CD4-positive, alpha-beta T cell treated with Interleukin-15 for 1 hour (primary cell): Measurements from ENCODE around the gene YWHAB.

Experiments used
- DNase-seq: peaks from one replicate; pipeline ENCODE4 v3.0.0-alpha.2; 2020

Gene YWHAB

GRCh38 chr20:44916586-44916985 lies 31.1 kb downstream of the YWHAB start:
- DNase-seq, result no peak

- no peak for DNase-seq
These were observed 31.9 kb downstream of the YWHAB start for GRCh38 chr20:44917399-44917798.

DNA sequence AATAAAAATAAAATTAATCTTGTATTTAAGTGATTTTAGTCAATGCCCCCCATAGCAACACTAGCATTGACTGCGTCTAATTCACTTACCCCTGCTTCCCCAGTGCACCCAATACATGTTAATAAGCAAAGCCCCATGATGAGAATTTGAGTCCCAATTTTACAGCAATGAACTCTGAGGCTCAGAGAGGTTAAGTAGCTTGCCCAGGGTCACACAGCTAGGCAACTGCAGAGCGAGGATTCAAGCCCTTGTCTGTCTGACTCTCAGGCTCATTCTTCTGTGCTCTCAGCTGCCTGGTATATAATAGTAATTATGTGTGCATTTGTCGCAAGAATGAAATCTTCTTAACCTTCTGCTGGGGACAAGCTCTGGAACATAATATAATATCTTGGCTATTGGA lies 32.8 kb downstream of the YWHAB start:
- DNase-seq, result no peak

DNA sequence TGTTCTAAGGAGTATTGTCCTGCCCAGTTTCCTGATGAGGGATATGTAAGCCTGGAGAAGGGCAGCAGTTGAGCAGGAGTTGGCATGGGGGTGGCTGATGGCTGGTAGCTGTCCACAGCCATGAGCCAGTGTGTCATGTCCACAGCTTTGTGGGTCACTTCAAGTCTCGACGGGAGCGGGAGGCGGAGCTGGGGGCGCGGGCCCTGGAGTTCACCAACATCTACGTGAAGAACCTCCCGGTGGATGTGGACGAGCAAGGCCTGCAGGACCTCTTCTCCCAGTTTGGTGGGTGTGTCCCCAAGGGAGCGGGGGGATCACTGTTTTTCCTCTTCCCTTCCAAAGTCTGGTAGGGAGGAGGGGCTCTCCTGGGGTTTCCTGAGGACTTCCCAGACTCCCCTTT lies 33.3 kb downstream of the YWHAB start:
- DNase-seq, result no peak

GRCh38 chr20:44921447-44921846 lies 35.9 kb downstream of the YWHAB start:
- DNase-seq, result no peak

DNA sequence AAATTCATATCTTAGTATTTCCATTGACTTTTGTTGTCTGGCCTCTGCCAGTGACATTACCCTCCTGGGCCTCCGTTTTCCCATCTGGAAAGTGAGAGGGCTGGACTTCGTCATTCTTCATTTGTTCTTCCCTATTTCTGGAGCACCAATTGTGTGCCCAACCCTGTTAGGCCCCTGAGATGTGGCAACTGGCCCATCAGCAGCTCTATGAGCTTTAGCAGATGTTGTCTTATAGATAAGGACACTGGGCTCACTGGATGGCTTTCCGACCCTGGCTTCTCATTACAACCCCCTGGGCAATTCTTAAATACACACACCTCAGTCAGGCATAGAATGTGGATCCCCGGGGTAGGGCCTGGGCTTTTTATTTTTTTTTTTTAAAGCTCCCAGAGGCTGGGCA lies 39.0 kb downstream of the YWHAB start:
- DNase-seq, result no peak

DNA sequence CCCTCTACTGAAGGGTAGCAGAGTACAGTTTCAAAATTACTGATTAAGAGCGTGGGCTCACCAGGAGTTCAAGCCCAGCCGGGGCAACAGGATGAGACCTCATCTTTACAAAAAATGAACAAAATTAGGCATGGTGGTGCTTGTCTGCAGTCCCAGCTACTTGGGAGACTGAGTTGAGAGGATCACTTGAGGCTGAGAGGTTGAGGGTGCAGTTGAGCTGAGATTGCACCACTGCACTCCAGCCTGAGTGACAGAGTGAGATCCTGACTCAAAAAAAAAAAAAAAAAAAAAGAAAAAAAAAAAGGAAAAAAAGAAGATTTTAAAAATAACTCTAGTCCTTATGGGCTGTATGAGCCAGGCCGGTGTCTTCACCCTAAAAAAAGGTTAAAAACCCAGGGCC lies 43.1 kb downstream of the YWHAB start:
- DNase-seq, result no peak

- no peak for DNase-seq
These were observed 45.1 kb downstream of the YWHAB start for GRCh38 chr20:44930517-44931168.

DNA sequence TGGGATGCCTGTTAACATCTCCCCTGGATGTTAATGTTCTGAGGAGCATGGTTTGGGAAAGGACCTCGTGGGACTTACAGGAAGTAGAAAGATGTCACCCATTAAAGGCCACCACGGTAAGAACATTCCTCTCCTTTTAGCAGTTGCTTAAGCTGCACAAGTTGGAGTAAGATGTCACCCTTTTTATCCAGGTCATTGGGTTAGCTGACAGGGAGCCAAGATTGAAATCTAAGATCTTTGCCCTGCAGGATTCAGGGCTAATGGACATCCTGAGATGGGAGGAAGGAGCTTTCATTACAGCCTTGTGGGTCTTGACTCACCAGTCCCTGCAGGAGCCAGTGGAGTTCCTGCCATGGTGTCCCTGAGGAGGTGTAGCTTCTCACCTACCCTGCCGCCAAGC lies 46.4 kb downstream of the YWHAB start:
- DNase-seq, result no peak

DNA sequence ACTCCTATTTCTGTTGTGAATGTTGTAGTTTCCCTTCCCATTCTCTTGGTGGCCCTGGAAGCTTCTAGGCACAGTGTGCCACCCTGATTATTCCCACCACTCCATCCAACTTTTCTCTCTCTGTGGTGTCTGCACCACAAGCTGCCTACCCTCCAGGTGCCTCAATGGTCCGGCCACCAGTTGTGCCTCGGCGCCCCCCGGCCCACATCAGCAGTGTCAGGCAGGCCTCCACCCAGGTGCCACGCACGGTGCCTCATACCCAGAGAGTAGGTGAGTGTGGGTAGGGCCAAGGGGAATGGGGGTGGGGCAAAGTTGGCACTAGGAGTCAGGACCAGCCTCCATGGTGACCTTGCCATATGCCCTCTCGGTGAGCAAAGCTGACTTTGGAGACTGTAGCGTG lies 47.4 kb downstream of the YWHAB start:
- DNase-seq, result no peak

- no peak for DNase-seq
These were observed 51.0 kb downstream of the YWHAB start for GRCh38 chr20:44936510-44936909.

- DNase-seq, result no peak
These were observed 53.1 kb downstream of the YWHAB start for GRCh38 chr20:44938637-44939036.

GRCh38 chr20:44941120-44941691 lies 55.7 kb downstream of the YWHAB start:
- DNase-seq, result no peak

DNA sequence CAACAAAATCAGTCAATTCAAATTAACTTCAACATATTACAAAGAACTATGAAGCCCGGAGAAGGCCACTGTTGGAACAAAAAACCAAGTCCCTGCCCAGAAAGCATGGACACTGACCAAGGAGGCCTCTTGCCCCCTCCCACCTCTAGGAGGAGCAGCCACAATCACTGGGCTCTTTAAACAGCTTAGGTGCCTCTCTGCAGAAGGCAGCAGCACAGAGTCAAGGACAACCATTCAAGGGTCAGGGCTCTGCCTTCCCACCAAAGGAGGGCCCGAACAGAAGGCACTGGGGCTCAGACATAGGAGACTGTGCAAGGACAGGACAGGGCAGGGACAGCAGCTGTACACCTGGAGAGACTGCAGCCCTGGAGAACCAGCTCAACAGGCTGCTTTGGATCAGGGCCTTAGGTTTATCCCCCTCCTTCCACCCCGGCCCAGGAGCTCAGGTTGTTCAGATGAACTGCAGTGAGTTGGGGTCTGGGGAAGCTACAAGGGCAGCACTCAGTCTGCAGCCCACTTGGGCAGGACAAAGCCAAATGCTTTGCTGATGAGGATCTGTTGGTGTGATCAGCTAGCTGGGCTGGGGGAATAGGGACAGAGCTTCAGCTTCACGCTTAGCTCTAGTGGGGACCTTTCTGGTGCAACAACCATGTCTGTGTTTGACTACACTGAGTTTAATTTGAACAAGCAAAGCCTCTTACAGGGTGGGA lies 56.9 kb downstream of the YWHAB start:
- no peak for DNase-seq

DNA sequence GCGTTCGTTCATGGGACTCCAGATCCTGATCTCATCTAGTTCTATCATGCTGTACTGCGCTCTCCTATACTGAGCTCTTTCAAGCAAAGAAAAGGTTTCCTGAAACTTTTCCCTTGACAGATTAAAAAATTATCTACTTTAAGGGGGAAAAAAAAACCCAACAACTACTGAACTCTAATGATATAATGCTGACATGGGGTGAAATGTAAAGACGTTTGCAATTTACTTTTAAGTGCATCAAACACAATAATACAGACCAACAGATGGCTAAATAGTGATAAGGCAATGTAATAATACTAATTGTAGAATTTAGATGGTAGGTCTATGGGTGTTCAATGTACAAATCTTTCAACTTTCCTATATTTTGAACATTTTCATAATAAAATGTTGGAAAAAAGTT lies 58.3 kb downstream of the YWHAB start:
- DNase-seq, result no peak

DNA sequence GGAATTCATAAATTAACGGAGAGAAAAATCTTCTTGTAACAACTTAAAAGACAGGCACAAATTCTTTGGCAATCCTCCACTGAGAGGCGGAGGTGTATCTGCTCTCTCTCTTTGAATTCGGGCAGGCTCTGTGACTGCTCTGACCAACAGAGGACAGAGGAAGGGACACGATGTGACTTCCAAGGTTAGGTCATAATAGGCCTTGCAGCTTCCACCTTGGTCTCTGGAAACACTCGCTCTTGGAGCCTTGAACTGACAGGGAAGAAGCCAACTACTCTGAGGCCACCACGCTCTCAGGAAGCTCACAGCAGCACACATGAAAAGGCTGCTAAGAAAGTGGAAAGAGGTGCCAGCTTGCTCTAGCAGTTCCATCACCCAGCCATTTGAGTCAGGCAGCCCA lies 59.8 kb downstream of the YWHAB start:
- DNase-seq, result no peak

GRCh38 chr20:44946271-44946852 lies 60.9 kb downstream of the YWHAB start:
- no peak for DNase-seq

DNA sequence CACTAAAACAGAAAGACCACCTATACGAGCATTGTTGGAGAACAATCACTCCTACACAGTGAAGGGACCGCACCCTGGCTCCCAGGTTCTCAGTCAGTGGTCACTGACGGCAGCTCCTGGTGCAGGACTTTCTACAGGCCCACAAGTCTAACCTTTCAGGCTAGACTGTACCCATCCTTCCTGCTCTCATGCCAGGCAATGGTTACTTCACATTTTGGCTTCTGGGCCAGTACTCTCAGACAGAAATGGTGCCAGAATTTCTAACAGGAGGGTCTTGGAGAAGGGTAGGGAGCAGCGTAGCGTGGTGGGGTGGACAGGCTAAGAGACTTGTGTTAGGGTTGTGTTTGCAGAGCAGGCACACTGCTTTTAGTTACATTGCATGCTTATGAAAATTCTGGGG lies 62.6 kb downstream of the YWHAB start:
- DNase-seq, result no peak

DNA sequence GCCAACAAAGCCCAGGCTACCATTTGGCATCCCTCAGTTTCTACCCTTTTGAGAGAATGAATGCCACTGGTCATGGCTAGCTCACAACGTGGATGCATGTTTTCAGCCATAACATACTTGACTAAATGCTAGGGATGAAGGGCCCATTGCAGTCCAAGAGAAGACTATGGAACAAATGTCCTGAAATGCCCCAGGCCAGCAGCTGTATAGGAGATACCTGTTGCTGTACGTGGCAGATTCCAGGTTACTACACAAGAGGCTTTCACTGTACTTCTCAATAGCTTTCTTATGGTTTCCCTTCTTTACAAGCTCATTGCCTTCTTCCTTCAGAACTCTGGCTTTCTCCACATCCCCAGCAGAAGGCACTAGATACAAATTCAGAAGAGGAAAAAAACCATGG lies 63.0 kb downstream of the YWHAB start:
- no peak for DNase-seq

DNA sequence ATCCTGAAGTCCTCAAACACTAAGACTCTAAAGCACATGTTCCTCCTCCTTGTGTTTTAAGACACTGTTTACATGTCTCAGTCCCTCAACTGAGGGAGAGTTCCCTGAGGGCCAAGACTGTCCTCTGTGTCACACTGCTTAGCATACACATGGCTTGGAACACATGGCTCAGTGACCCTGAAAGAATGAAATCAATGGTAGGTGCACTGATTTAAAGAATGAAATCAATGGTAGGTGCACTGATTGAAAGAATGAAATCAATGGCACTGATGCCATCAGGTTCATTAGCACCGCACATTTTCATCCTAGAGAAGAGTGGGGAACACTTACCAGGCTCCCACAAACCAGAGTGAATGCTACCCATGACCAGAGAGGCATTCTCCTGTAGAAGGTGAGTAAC lies 64.9 kb downstream of the YWHAB start:
- no peak for DNase-seq

DNA sequence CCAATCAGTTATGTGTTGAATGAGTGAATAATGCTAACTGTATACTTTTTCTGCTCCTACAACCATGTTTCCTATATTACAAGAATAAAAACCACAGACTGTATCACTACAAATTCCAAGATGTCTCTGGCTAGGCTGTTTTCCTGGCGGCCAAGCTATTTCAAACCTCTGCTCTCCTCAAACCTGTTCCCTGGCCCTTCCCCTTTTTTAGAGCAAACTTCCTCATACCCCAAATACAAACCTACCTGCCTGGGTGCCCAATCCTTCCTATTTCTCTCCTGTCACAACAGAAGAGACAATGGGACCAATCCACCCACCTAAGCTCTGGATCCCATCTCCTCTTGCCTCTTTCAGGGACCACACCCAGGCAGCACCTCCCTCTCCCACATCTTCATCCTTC lies 67.2 kb downstream of the YWHAB start:
- DNase-seq, result no peak

DNA sequence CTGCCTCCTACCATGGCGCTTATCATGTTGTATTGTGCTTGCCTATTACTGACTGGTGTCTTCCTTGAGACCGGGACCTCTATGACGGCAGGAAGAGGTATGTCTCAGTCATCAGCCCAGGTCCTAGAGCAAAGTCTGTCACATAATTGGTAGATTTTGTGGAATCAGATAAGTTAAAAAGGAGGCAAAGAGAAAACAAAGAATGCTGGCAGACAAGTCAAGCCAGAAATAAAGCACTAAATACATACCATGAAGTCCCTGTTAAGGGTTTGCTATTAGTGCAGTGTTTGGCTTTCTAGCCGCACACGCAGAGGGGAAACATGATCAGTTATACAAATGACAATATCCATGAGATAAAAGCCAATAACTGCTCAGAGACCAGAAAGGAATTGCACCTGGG lies 68.7 kb downstream of the YWHAB start:
- no peak for DNase-seq

- no peak for DNase-seq
These were observed 69.8 kb downstream of the YWHAB start for GRCh38 chr20:44955270-44955669.

DNA sequence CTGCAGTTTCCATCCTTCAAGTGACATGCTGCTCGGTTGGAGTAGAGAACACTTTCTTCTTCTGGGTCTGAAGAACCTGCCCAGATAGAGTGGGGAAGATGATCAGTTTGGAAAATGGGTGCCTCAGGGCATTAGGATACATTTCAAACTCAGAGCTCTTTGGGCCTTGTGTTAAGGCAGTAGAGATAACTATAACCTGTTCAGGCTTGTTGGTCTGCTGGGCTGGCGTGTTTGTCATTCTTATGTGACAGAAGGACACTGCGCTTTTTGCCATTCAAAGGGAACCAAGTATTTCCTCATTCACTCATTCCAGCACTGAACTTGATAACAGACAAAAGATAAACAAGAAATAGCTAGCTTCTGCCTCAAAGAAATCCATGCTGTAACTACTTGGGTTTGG lies 70.9 kb downstream of the YWHAB start:
- DNase-seq, result no peak
